ENCODE data around the gene RIMBP2.

- TF ChIP-seq CTCF (IDR thresholded peaks at IDR 0.05) (no peak), POLR2A (IDR thresholded peaks at IDR 0.05) (no peak)
These were observed 239.5 kb downstream of the RIMBP2 start for GRCh38 chr12:130476451-130477135.

Data from uterus (tissue), 2 donors.